Spinal cord (tissue), 10 donors: Measurements from ENCODE around the gene C2. TPM values are rescaled to one million over a fixed set of nuclear protein-coding genes. Genes with fewer than 3 reads are reported as not detected.

Source experiments
- DNase-seq, 6 donors: peaks; one replicate each; pipeline versions ENCODE4 v3.0.0 to v3.0.0-alpha.2; 2013 to 2015; ENCODE audit warnings: low spot score in 6 of 6, low read depth in 4 of 6
- H3K27ac ChIP-seq: one replicate; pipeline ENCODE4 v1.5.1; 2013; ENCODE audit warnings: low read depth, low read length, control low read depth
- H3K27me3 ChIP-seq: one replicate; pipeline ENCODE4 v1.6.1; 2013; ENCODE audit warnings: low read length; ENCODE audit not compliant: control insufficient read depth, insufficient read depth
- H3K36me3 ChIP-seq: one replicate; pipeline ENCODE4 v1.6.1; 2013; ENCODE audit warnings: low read length; ENCODE audit not compliant: control insufficient read depth, insufficient read depth
- H3K4me1 ChIP-seq: one replicate; pipeline ENCODE4 v1.6.1; 2013; ENCODE audit warnings: low read length; ENCODE audit not compliant: control insufficient read depth, insufficient read depth
- H3K4me3 ChIP-seq: one replicate; pipeline ENCODE4 v1.5.1; 2013; ENCODE audit warnings: low read depth, low read length, control low read depth
- H3K9me3 ChIP-seq: one replicate; pipeline ENCODE4 v1.6.1; 2013; ENCODE audit warnings: low read length; ENCODE audit not compliant: control insufficient read depth, insufficient read depth
- WGBS: methylation state at CpG from one replicate; pipeline ENCODE4 v1.1.5; 2013; ENCODE audit warnings: missing lambda C conversion rate; ENCODE audit not compliant: insufficient coverage; 5-methylcytosine and 5-hydroxymethylcytosine counted together
- polyA plus RNA-seq, 2 donors: library from polyadenylated mRNA; unstranded; fragments of 120-200 nt; gene quantifications; one replicate each; pipeline ENCODE4 v1.2.1, GENCODE V29; 2013; ENCODE audit not compliant: insufficient read length in 2 of 2
- total RNA-seq, 2 donors: library from RNA; depleted of rRNA in 1 of 2; stranded (reverse); fragments of 120-200 nt in 1 of 2; fragments of >200 nt in 1 of 2; gene quantifications; one replicate each; pipeline versions ENCODE4 v1.2.3 to v1.2.4, GENCODE V29; 2013 to 2014
- donor health status: healthy.

C2 gene
- total and polyA plus RNA-seq, 4 donors, result 8.4 to 23.1 (median 12.8) TPM

- 87% methylated on average over 9 of the region's 9 CpGs for WGBS
- H3K4me3 ChIP-seq, result no peak overlapping the region
- no peaks in the 10 kb centered on the region for H3K4me1 ChIP-seq
- no peaks in the 10 kb centered on the region for H3K9me3 ChIP-seq
- H3K36me3 ChIP-seq, result no peaks in the 10 kb centered on the region
- no peak overlapping the region for H3K27ac ChIP-seq
- DNase-seq, result no peak
- no peaks in the 10 kb centered on the region for H3K27me3 ChIP-seq
These were observed 8.3 kb downstream of the C2 start for GRCh38 chr6:31935823-31936222.

GRCh38 chr6:31940256-31940664 is 12.7 kb downstream of the C2 start:
- Histone ChIP-seq H3K9me3 (no peaks in the 10 kb centered on the region), H3K36me3 (no peaks in the 10 kb centered on the region), H3K27me3 (peaks cover 9% of the 10 kb centered on the region), H3K4me1 (no peaks in the 10 kb centered on the region), H3K27ac (no peak overlapping the region), H3K4me3 (no peak overlapping the region)
- no peak for DNase-seq
- 9% methylated on average over 6 of the region's 6 CpGs for WGBS

- no peak overlapping the region for H3K4me3 ChIP-seq
- H3K4me1 ChIP-seq, result no peaks in the 10 kb centered on the region
- peaks cover 9% of the 10 kb centered on the region for H3K27me3 ChIP-seq
- H3K27ac ChIP-seq, result no peak overlapping the region
- H3K9me3 ChIP-seq, result no peaks in the 10 kb centered on the region
- no peak for DNase-seq
- no peaks in the 10 kb centered on the region for H3K36me3 ChIP-seq
- 87% methylated on average over 3 of the region's 3 CpGs for WGBS
These were observed 16.2 kb downstream of the C2 start for GRCh38 chr6:31943742-31944141.

- Histone ChIP-seq H3K4me1 (no peaks in the 10 kb centered on the region), H3K27me3 (peaks cover 9% of the 10 kb centered on the region), H3K4me3 (no peak overlapping the region), H3K27ac (peak overlapping the region; percentile 72), H3K9me3 (no peaks in the 10 kb centered on the region), H3K36me3 (no peaks in the 10 kb centered on the region)
- WGBS, result 81% methylated on average over 9 of the region's 9 CpGs
- DNase-seq, result no peak
These were observed 17.6 kb downstream of the C2 start for GRCh38 chr6:31945154-31945506.

- peak within 1 kb of the TSS; percentile 72 for H3K27ac ChIP-seq
- H3K4me3 ChIP-seq, result no peak within 1 kb of the TSS
- peaks cover 9% of the 10 kb centered on the region for H3K27me3 ChIP-seq
- peak in 1 of 6 donors; percentile 57 for DNase-seq
- H3K36me3 ChIP-seq, result no peaks in the 10 kb centered on the region
- H3K9me3 ChIP-seq, result no peaks in the 10 kb centered on the region
- 64% methylated on average over 11 of the region's 11 CpGs for WGBS
- H3K4me1 ChIP-seq, result no peaks in the 10 kb centered on the region
These were observed 18.2 kb downstream of the C2 start, which contains the start of gene CFB for GRCh38 chr6:31945507-31946369. CFB (plus strand) TSS chr6:31946095; CDS start chr6:31946222, 127 bp downstream.

- H3K36me3 ChIP-seq, result peaks cover 5% of the 10 kb centered on the region
- no peak for DNase-seq
- peak overlapping the region; percentile 72 for H3K27ac ChIP-seq
- H3K4me3 ChIP-seq, result no peak overlapping the region
- H3K27me3 ChIP-seq, result peaks cover 9% of the 10 kb centered on the region
- no peaks in the 10 kb centered on the region for H3K9me3 ChIP-seq
- H3K4me1 ChIP-seq, result no peaks in the 10 kb centered on the region
- WGBS, result 79% methylated on average over 11 of the region's 11 CpGs
These were observed 18.9 kb downstream of the C2 start for GRCh38 chr6:31946370-31946885.

- Histone ChIP-seq H3K27me3 (peaks cover 9% of the 10 kb centered on the region), H3K36me3 (peaks cover 12% of the 10 kb centered on the region), H3K27ac (no peak overlapping the region), H3K9me3 (no peaks in the 10 kb centered on the region), H3K4me1 (no peaks in the 10 kb centered on the region), H3K4me3 (no peak overlapping the region)
- no peak for DNase-seq
- 86% methylated on average over 24 of the region's 24 CpGs for WGBS
These were observed 19.7 kb downstream of the C2 start for GRCh38 chr6:31947070-31947675.

- no peaks in the 10 kb centered on the region for H3K9me3 ChIP-seq
- 79% methylated on average over 4 of the region's 4 CpGs for WGBS
- no peak for DNase-seq
- no peaks in the 10 kb centered on the region for H3K4me1 ChIP-seq
- peaks cover 17% of the 10 kb centered on the region for H3K36me3 ChIP-seq
- H3K27me3 ChIP-seq, result peaks cover 9% of the 10 kb centered on the region
- no peak overlapping the region for H3K27ac ChIP-seq
- H3K4me3 ChIP-seq, result no peak overlapping the region
These were observed 20.3 kb downstream of the C2 start for GRCh38 chr6:31947864-31948263.

- Histone ChIP-seq H3K4me1 (no peaks in the 10 kb centered on the region), H3K36me3 (peaks cover 21% of the 10 kb centered on the region), H3K9me3 (no peaks in the 10 kb centered on the region), H3K4me3 (no peak overlapping the region), H3K27me3 (peaks cover 6% of the 10 kb centered on the region), H3K27ac (no peak overlapping the region)
- WGBS, result 90% methylated on average over 5 of the region's 5 CpGs
- DNase-seq, result no peak
These were observed 20.8 kb downstream of the C2 start for GRCh38 chr6:31948306-31948705.
